ENCODE results near the gene ARHGEF9.

DNA sequence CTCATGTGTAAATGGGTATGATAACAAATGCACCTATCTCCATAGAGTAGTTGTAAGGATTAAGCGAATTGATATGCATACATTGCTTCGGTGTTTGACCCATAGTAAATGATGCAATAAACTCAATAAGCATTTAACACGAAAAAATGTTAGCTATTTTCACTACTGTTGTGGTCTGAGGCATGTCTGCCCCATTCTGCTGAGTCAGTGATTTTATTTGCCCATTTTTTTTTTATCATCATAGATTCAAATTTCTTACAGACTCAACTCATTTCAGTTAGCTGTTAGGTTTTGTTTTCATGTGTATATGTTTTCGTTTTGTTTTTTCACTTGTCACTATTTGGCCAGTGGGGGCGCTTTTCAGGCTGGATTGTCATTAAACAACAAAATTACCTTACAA lies 27.8 kb upstream of the ARHGEF9 start:
- TF ChIP-seq, protein P1, sequence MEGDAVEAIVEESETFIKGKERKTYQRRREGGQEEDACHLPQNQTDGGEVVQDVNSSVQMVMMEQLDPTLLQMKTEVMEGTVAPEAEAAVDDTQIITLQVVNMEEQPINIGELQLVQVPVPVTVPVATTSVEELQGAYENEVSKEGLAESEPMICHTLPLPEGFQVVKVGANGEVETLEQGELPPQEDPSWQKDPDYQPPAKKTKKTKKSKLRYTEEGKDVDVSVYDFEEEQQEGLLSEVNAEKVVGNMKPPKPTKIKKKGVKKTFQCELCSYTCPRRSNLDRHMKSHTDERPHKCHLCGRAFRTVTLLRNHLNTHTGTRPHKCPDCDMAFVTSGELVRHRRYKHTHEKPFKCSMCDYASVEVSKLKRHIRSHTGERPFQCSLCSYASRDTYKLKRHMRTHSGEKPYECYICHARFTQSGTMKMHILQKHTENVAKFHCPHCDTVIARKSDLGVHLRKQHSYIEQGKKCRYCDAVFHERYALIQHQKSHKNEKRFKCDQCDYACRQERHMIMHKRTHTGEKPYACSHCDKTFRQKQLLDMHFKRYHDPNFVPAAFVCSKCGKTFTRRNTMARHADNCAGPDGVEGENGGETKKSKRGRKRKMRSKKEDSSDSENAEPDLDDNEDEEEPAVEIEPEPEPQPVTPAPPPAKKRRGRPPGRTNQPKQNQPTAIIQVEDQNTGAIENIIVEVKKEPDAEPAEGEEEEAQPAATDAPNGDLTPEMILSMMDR (IDR thresholded peaks at IDR 0.05) = no peak
- no peak for TF ChIP-seq POLR2A (IDR thresholded peaks at IDR 0.05)
- no peak for TF ChIP-seq POLR2AphosphoS5 (IDR thresholded peaks at IDR 0.05)
